ENCODE results near the gene SLC44A4.

The SLC44A4 gene

GRCh38 chr6:31815025-31815838, 63.6 kb downstream of the SLC44A4 start, which contains the start of the genes HSPA1A and HSPA1L:
TSS of gene HSPA1A (plus strand) at chr6:31815543. CDS start at chr6:31815757, 214 bp downstream.
TSS of gene HSPA1L (minus strand) at chr6:31815283. CDS start at chr6:31811972, 3,311 bp downstream.
- Histone ChIP-seq H3K36me3 (replicated peaks; ENCODE audit: insufficient read depth, low read length) (no peaks in the 10 kb centered on the region), H3K79me2 (ENCODE audit: low read length) (no peaks in the 10 kb centered on the region), H4K20me1 (ENCODE audit: insufficient read depth, low read length) (no peaks in the 10 kb centered on the region), H3K4me3 (ENCODE audit: low read length) (peak within 1 kb of the TSS; percentile 48), H3K4me1 (ENCODE audit: low read length) (peaks cover 22% of the 10 kb centered on the region), H3K4me2 (ENCODE audit: low read depth, low read length) (peak within 1 kb of the TSS; percentile 55; the same call in 1 of the 2 replicates), H2AFZ (ENCODE audit: low read length) (peak within 1 kb of the TSS; percentile 72), H3K27me3 (replicated peaks; ENCODE audit: insufficient read depth, low read length) (no peaks in the 10 kb centered on the region), H3K9ac (ENCODE audit: low read length) (0 out of 2 replicates have a peak within 1 kb of the TSS, but pooled peaks have one; percentile 21), H3K9me2 (replicated peaks; ENCODE audit: insufficient read depth, low read length) (no peaks in the 10 kb centered on the region), H3K27ac (ENCODE audit: low read length) (no peak within 1 kb of the TSS), H3K9me3 (replicated peaks; ENCODE audit: insufficient read depth, low read length) (no peaks in the 10 kb centered on the region), H3F3A (ENCODE audit: insufficient read depth, low read length) (no peaks in the 10 kb centered on the region; the same call in 1 of the 2 replicates)
- no peak for DNase-seq
- TF ChIP-seq EZH2phosphoT487 (IDR thresholded peaks at IDR 0.05; ENCODE audit: low read length) (no peak), EZH2 (optimal IDR thresholded peaks at IDR 0.05; ENCODE audit: low read depth, low read length) (no peak), CTCF (IDR thresholded peaks at IDR 0.05; ENCODE audit: low read length) (no peak)

GRCh38 chr6:31814677-31815024, 64.1 kb downstream of the SLC44A4 start:
- Histone ChIP-seq H3K4me3 (ENCODE audit: low read length) (peak overlapping the region; percentile 48), H3K9ac (ENCODE audit: low read length) (0 out of 2 replicates have a peak overlapping the region, but pooled peaks have one; percentile 21), H3K27ac (ENCODE audit: low read length) (no peak overlapping the region), H3K4me1 (ENCODE audit: low read length) (peaks cover 22% of the 10 kb centered on the region), H3K4me2 (ENCODE audit: low read depth, low read length) (peak overlapping the region; percentile 55; the same call in 1 of the 2 replicates), H2AFZ (ENCODE audit: low read length) (peak overlapping the region; percentile 72), H3K36me3 (replicated peaks; ENCODE audit: insufficient read depth, low read length) (no peaks in the 10 kb centered on the region), H3K27me3 (replicated peaks; ENCODE audit: insufficient read depth, low read length) (no peaks in the 10 kb centered on the region), H3K79me2 (ENCODE audit: low read length) (no peaks in the 10 kb centered on the region), H3K9me3 (replicated peaks; ENCODE audit: insufficient read depth, low read length) (no peaks in the 10 kb centered on the region), H4K20me1 (ENCODE audit: insufficient read depth, low read length) (no peaks in the 10 kb centered on the region), H3K9me2 (replicated peaks; ENCODE audit: insufficient read depth, low read length) (no peaks in the 10 kb centered on the region), H3F3A (ENCODE audit: insufficient read depth, low read length) (no peaks in the 10 kb centered on the region; the same call in 1 of the 2 replicates)
- DNase-seq, result no peak
- TF ChIP-seq CTCF (IDR thresholded peaks at IDR 0.05; ENCODE audit: low read length) (no peak), EZH2 (optimal IDR thresholded peaks at IDR 0.05; ENCODE audit: low read depth, low read length) (no peak), EZH2phosphoT487 (IDR thresholded peaks at IDR 0.05; ENCODE audit: low read length) (no peak)

- H3K9me2 ChIP-seq (replicated peaks; ENCODE audit: insufficient read depth, low read length), result no peaks in the 10 kb centered on the region
- no peaks in the 10 kb centered on the region for H4K20me1 ChIP-seq (ENCODE audit: insufficient read depth, low read length)
- no peak overlapping the region for H2AFZ ChIP-seq (ENCODE audit: low read length)
- H3K79me2 ChIP-seq (ENCODE audit: low read length), result no peaks in the 10 kb centered on the region
- H3K27me3 ChIP-seq (replicated peaks; ENCODE audit: insufficient read depth, low read length), result no peaks in the 10 kb centered on the region
- no peak for DNase-seq
- H3K36me3 ChIP-seq (replicated peaks; ENCODE audit: insufficient read depth, low read length), result no peaks in the 10 kb centered on the region
- H3F3A ChIP-seq (ENCODE audit: insufficient read depth, low read length), result no peaks in the 10 kb centered on the region; the same call in 1 of the 2 replicates
- H3K27ac ChIP-seq (ENCODE audit: low read length), result no peak overlapping the region
- H3K4me2 ChIP-seq (ENCODE audit: low read depth, low read length), result peak overlapping the region; percentile 37; the same call in 1 of the 2 replicates
- H3K4me1 ChIP-seq (ENCODE audit: low read length), result peaks cover 22% of the 10 kb centered on the region
- TF ChIP-seq EZH2 (optimal IDR thresholded peaks at IDR 0.05; ENCODE audit: low read depth, low read length) (no peak), CTCF (IDR thresholded peaks at IDR 0.05; ENCODE audit: low read length) (no peak), EZH2phosphoT487 (IDR thresholded peaks at IDR 0.05; ENCODE audit: low read length) (no peak)
- H3K4me3 ChIP-seq (ENCODE audit: low read length), result no peak overlapping the region
- no peak overlapping the region for H3K9ac ChIP-seq (ENCODE audit: low read length)
- no peaks in the 10 kb centered on the region for H3K9me3 ChIP-seq (replicated peaks; ENCODE audit: insufficient read depth, low read length)
These were observed 65.3 kb downstream of the SLC44A4 start for GRCh38 chr6:31813465-31813849.

Measured in MM.1S (cell line).